HepG2 (cell line): ENCODE results near the gene GSTM2. TPM values are rescaled to one million over a fixed set of nuclear protein-coding genes. Genes with fewer than 3 reads are reported as not detected.

Experiments used
- ADNP ChIP-seq: sonication (generic); formaldehyde crosslinking; IDR thresholded peaks from 2 replicates; pipeline ENCODE4 v1.4.0; 2020; ENCODE audit warnings: missing genetic modification reagents
- AHDC1 ChIP-seq: sonication (generic); formaldehyde crosslinking; IDR thresholded peaks from 2 replicates; pipeline ENCODE4 v1.5.1; 2020; ENCODE audit warnings: mild to moderate bottlenecking, missing genetic modification reagents, borderline replicate concordance
- CERS6 ChIP-seq: sonication (generic); formaldehyde crosslinking; IDR thresholded peaks from 2 replicates; pipeline ENCODE4 v1.5.0; 2020; ENCODE audit warnings: missing genetic modification reagents
- DBP ChIP-seq: sonication (generic); formaldehyde crosslinking; IDR thresholded peaks from 2 replicates; pipeline ENCODE4 v1.4.0; 2020; ENCODE audit warnings: missing genetic modification reagents; ENCODE audit errors: not compliant biosample characterization
- ESRRA ChIP-seq: sonication (generic); formaldehyde crosslinking; IDR thresholded peaks from 2 replicates; pipeline ENCODE4 v1.5.1; 2020; ENCODE audit warnings: mild to moderate bottlenecking, low read depth, missing genetic modification reagents
- FOXO1 ChIP-seq: sonication (generic); formaldehyde crosslinking; IDR thresholded peaks from 2 replicates; pipeline ENCODE4 v1.4.0; 2020; ENCODE audit warnings: missing genetic modification reagents
- GATAD1 ChIP-seq: IDR thresholded peaks from 2 replicates; pipeline ENCODE4 v1.6.1; 2016; ENCODE audit warnings: missing genetic modification reagents, missing compliant biosample characterization
- MEIS1 ChIP-seq: sonication (generic); formaldehyde crosslinking; IDR thresholded peaks from 2 replicates; pipeline ENCODE4 v1.9.0; 2021; ENCODE audit warnings: mild to moderate bottlenecking, missing genetic modification reagents, moderate library complexity, borderline replicate concordance
- NCOA2 ChIP-seq: sonication (generic); formaldehyde crosslinking; IDR thresholded peaks from 2 replicates; pipeline ENCODE4 v1.8.0; 2022; ENCODE audit warnings: inconsistent platforms
- NR2C2 ChIP-seq: sonication (generic); formaldehyde crosslinking; IDR thresholded peaks from 2 replicates; pipeline ENCODE4 v1.4.0; 2020; ENCODE audit warnings: missing genetic modification reagents, mild to moderate bottlenecking, moderate library complexity, borderline replicate concordance
- NR2F6 ChIP-seq, 2 experiments: IDR thresholded peaks; 2 replicates each; pipeline ENCODE4 v1.6.1; 2016; ENCODE audit warnings: antibody characterized with exemption in 1 of 2, mild to moderate bottlenecking in 1 of 2
- RARA ChIP-seq: IDR thresholded peaks from 2 replicates; pipeline ENCODE4 v1.6.1; 2016; ENCODE audit warnings: missing genetic modification reagents, missing compliant biosample characterization
- SMAD3 ChIP-seq: sonication (generic); formaldehyde crosslinking; IDR thresholded peaks from 2 replicates; pipeline ENCODE4 v1.4.0; 2020; ENCODE audit warnings: missing genetic modification reagents
- TERF1 ChIP-seq: sonication (generic); formaldehyde crosslinking; IDR thresholded peaks from 2 replicates; pipeline ENCODE4 v1.8.0; 2022; ENCODE audit warnings: mild to moderate bottlenecking, missing genetic modification reagents, moderate library complexity
- TFAP4 ChIP-seq: sonication (generic); IDR thresholded peaks from 2 replicates; pipeline ENCODE4 v1.6.1; 2016; ENCODE audit warnings: low read depth, borderline replicate concordance
- ZFP36L1 ChIP-seq: sonication (generic); formaldehyde crosslinking; IDR thresholded peaks from 2 replicates; pipeline ENCODE4 v1.8.0; 2022; ENCODE audit warnings: mild to moderate bottlenecking, missing genetic modification reagents, moderate library complexity
- ZFP62 ChIP-seq: sonication (generic); formaldehyde crosslinking; IDR thresholded peaks from 2 replicates; pipeline ENCODE4 v1.4.0; 2020; ENCODE audit warnings: missing genetic modification reagents
- ZFX ChIP-seq: sonication (generic); formaldehyde crosslinking; IDR thresholded peaks from 2 replicates; pipeline ENCODE4 v1.4.0; 2020; ENCODE audit warnings: mild to moderate bottlenecking, low read depth, missing genetic modification reagents, moderate library complexity
- ZNF207 ChIP-seq: fragments of 450-650 bp; IDR thresholded peaks from 2 replicates; pipeline ENCODE4 v1.6.1; 2016; ENCODE audit warnings: antibody characterized with exemption, borderline replicate concordance
- ZNF761 ChIP-seq: sonication (generic); formaldehyde crosslinking; conservative IDR thresholded peaks from 2 replicates; pipeline ENCODE4 v1.4.0; 2020; ENCODE audit warnings: mild to moderate bottlenecking, missing genetic modification reagents
- polyA plus RNA-seq, 8 experiments: library from polyadenylated mRNA; depleted of rRNA in 3 of 8; stranded (reverse) in 7 of 8; unstranded in 1 of 8; fragments of >200 nt; fragmentation: Illumina TruSeq in 4 of 8; extraction: Trizol in 4 of 8; gene quantifications; 2 replicates each; pipeline versions ENCODE4 v1.2.1 to v1.2.3, GENCODE V29; 2011 to 2016; ENCODE audit warnings: low read depth in 4 of 8, missing spikeins in 1 of 8, mixed read lengths in 1 of 8; ENCODE audit not compliant: insufficient read depth in 1 of 8
- total RNA-seq, 5 experiments: library from RNA; depleted of rRNA; stranded (reverse); fragments of >200 nt; fragmentation: Illumina TruSeq; extraction: Trizol; gene quantifications; 2 replicates each; pipeline ENCODE4 v1.2.3, GENCODE V29; 2016; ENCODE audit warnings: low read depth in 1 of 5

Gene GSTM2
- total and polyA plus RNA-seq, 2 of the 13 experiments (the other 11 are each of a cell fraction or from before 2014, with no cell fraction given) = 7.0 to 15.0 TPM

- TF ChIP-seq AHDC1 (CRISPR knock-in tag) (no peak), NCOA2 (CRISPR knock-in tag) (peak; percentile 10; the same call in 1 of the 2 replicates), TFAP4 (no peak), DBP (CRISPR knock-in tag) (no peak), GATAD1 (CRISPR knock-in tag) (no peak), TERF1 (CRISPR knock-in tag) (no peak), NR2C2 (no peak), RARA (CRISPR knock-in tag) (no peak), SMAD3 (no peak), ZNF761 (CRISPR knock-in tag) (0 out of 2 replicates have a peak, but pooled peaks have one; percentile 66), FOXO1 (CRISPR knock-in tag) (0 out of 2 replicates have a peak, but pooled peaks have one; percentile 9), ZFX (CRISPR knock-in tag) (peak; percentile 89), ZNF207 (no peak), ZFP62 (CRISPR knock-in tag) (no peak), MEIS1 (no peak), NR2F6 (IDR thresholded peaks at IDR 0.05) (no peak), NR2F6 (CRISPR knock-in tag; IDR thresholded peaks at IDR 0.05) (peak; percentile 17; the same call in 1 of the 2 replicates), ADNP (CRISPR knock-in tag) (0 out of 2 replicates have a peak, but pooled peaks have one; percentile 37), ZFP36L1 (CRISPR knock-in tag) (no peak), ESRRA (no peak), CERS6 (CRISPR knock-in tag) (no peak)
Measured at GRCh38 chr1:109643385-109644230, 24.2 kb upstream of the GSTM2 start (continued).
